DOHH2 (cell line): ENCODE data around the gene TBC1D4.

Experiments
- H3F3A ChIP-seq: fragments of 200-600 bp; sonication (generic), shearing (Covaris generic); 2 replicates; pipeline ENCODE4 v1.6.0; 2016; ENCODE audit warnings: antibody characterized with exemption, mild to moderate bottlenecking; ENCODE audit not compliant: control insufficient read depth, insufficient read depth
- H3K27ac ChIP-seq: fragments of 200-600 bp; sonication (generic); 2 replicates; pipeline ENCODE4 v1.5.1; 2014; ENCODE audit warnings: low read depth, mild to moderate bottlenecking, low read length, moderate library complexity
- H3K27me3 ChIP-seq: fragments of 200-600 bp; sonication (generic); 2 replicates; pipeline ENCODE4 v1.6.1; 2014; ENCODE audit warnings: mild to moderate bottlenecking, low read length, mixed read lengths; ENCODE audit not compliant: control insufficient read depth
- H3K36me3 ChIP-seq: fragments of 200-600 bp; sonication (generic); 2 replicates; pipeline ENCODE4 v1.6.1; 2014; ENCODE audit warnings: mild to moderate bottlenecking, low read length, moderate library complexity, mixed read lengths; ENCODE audit not compliant: control insufficient read depth
- H3K4me1 ChIP-seq: fragments of 200-600 bp; sonication (generic); 2 replicates; pipeline ENCODE4 v1.6.1; 2014; ENCODE audit warnings: mild to moderate bottlenecking, low read length, mixed read lengths; ENCODE audit not compliant: control insufficient read depth
- H3K4me2 ChIP-seq: fragments of 200-600 bp; sonication (generic); 2 replicates; pipeline ENCODE4 v1.6.0; 2014; ENCODE audit warnings: mild to moderate bottlenecking, low read length, moderate library complexity
- H3K4me3 ChIP-seq: fragments of 200-600 bp; sonication (generic); 2 replicates; pipeline ENCODE4 v1.5.1; 2014; ENCODE audit warnings: mild to moderate bottlenecking, low read length, mixed read lengths
- H3K79me2 ChIP-seq: fragments of 200-600 bp; sonication (generic); 2 replicates; pipeline ENCODE4 v1.6.1; 2014; ENCODE audit warnings: mild to moderate bottlenecking, low read length, mixed read lengths; ENCODE audit not compliant: control insufficient read depth
- H3K9me2 ChIP-seq: fragments of 200-600 bp; sonication (generic); replicated peaks from 2 replicates; pipeline ENCODE4 v1.6.1; 2014; ENCODE audit warnings: mild to moderate bottlenecking, low read length, mixed read lengths; ENCODE audit not compliant: control insufficient read depth
- H3K9me3 ChIP-seq: fragments of 200-600 bp; sonication (generic); 2 replicates; pipeline ENCODE4 v1.6.1; 2014; ENCODE audit warnings: antibody characterized with exemption, low read length, mixed read lengths; ENCODE audit not compliant: control insufficient read depth, insufficient read depth
- H4K20me1 ChIP-seq: fragments of 200-600 bp; sonication (generic); 2 replicates; pipeline ENCODE4 v1.6.0; 2014; ENCODE audit warnings: low read depth, mild to moderate bottlenecking, antibody characterized with exemption, low read length, moderate library complexity; ENCODE audit not compliant: control insufficient read depth, insufficient read depth
- EZH2phosphoT487 ChIP-seq: fragments of 200-600 bp; sonication (generic); IDR thresholded peaks from 2 replicates; pipeline ENCODE4 v1.6.1; 2017; ENCODE audit warnings: borderline replicate concordance, mild to moderate bottlenecking, antibody characterized with exemption, low read length, moderate library complexity, mixed read lengths
- TF ChIP-seq, protein P1 (sequence below): fragments of 200-600 bp; sonication (generic); IDR thresholded peaks from one replicate; pipeline ENCODE4 v1.5.1; 2014; ENCODE audit warnings: antibody characterized with exemption, mild to moderate bottlenecking, low read depth, low read length; ENCODE audit not compliant: poor library complexity, severe bottlenecking

TBC1D4 gene

DNA sequence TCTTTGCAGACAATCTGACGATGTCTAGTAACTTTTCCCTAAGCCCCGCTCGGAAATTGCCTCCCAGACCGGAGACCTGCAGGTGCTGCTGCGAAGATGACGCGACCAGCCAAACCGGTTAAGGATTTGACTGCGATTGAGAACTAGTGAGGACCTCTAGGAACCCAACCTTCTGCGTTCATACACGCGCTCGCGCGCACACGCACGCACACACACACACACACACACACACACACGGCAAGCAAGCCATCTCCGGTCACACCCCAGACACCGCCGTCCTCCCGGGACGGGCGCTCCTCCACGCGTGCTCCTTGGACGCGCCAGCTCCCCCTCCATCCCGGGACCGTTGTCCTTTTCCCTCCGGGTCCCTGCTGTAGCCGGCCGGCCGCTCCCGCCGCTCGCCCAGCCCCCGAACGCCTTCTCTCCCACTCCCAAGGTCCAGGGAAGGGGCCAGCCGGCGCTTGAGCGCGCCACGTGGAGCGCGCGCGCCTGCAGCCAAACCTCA, 1.2 kb downstream of the TBC1D4 start:
- Histone ChIP-seq H3K9me2 (no peaks in the 10 kb centered on the region), H3K4me2 (peak overlapping the region; percentile 62), H3K79me2 (peaks cover 73% of the 10 kb centered on the region), H3K27me3 (no peaks in the 10 kb centered on the region), H3K4me1 (peaks cover 46% of the 10 kb centered on the region), H4K20me1 (peaks cover 39% of the 10 kb centered on the region), H3K4me3 (peak overlapping the region; percentile 90), H3F3A (peaks cover 3% of the 10 kb centered on the region; the same call in 1 of the 2 replicates), H3K36me3 (peaks cover 53% of the 10 kb centered on the region), H3K9me3 (no peaks in the 10 kb centered on the region), H3K27ac (peak overlapping the region; percentile 85)
- no peak for TF ChIP-seq EZH2phosphoT487
- TF ChIP-seq, protein P1, sequence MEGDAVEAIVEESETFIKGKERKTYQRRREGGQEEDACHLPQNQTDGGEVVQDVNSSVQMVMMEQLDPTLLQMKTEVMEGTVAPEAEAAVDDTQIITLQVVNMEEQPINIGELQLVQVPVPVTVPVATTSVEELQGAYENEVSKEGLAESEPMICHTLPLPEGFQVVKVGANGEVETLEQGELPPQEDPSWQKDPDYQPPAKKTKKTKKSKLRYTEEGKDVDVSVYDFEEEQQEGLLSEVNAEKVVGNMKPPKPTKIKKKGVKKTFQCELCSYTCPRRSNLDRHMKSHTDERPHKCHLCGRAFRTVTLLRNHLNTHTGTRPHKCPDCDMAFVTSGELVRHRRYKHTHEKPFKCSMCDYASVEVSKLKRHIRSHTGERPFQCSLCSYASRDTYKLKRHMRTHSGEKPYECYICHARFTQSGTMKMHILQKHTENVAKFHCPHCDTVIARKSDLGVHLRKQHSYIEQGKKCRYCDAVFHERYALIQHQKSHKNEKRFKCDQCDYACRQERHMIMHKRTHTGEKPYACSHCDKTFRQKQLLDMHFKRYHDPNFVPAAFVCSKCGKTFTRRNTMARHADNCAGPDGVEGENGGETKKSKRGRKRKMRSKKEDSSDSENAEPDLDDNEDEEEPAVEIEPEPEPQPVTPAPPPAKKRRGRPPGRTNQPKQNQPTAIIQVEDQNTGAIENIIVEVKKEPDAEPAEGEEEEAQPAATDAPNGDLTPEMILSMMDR, result no peak

DNA sequence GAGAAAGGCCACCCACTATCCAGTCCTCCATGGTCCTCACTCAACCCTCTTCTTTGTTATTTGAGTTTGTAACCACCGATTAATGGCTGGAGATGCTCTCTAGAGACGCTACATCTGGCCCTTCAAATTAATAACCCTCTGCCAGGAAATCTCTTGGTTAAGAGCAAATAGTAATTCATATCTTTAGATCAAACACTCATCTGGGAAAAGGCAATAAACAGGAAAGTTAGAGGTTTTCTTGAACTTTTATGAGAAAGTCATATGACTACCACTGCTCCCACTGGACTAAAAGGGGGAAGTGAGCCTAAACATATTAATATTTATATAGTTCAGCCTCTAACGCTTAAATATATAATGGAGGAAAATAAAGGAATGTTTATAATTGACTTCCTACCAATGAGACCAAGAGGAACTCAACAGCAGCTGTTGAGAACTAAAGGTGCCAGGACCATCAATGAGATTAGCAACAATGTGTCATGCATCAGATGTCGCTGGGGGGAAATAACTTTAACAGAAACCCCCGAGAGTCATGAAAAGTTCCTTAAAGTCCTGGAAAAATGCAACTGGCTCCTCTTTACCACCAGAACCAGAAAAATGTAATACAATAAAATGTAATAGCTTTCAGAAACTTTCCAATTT, 2.7 kb downstream of the TBC1D4 start:
- TF ChIP-seq EZH2phosphoT487, result no peak
- TF ChIP-seq, protein P1, result no peak
- Histone ChIP-seq H3K27me3 (no peaks in the 10 kb centered on the region), H3K4me3 (peak overlapping the region; percentile 90), H3K79me2 (peaks cover 88% of the 10 kb centered on the region), H3K4me1 (peaks cover 55% of the 10 kb centered on the region), H3K9me3 (no peaks in the 10 kb centered on the region), H4K20me1 (peaks cover 42% of the 10 kb centered on the region), H3K4me2 (peak overlapping the region; percentile 62), H3K9me2 (no peaks in the 10 kb centered on the region), H3F3A (peaks cover 3% of the 10 kb centered on the region; the same call in 1 of the 2 replicates), H3K36me3 (peaks cover 62% of the 10 kb centered on the region), H3K27ac (no peak overlapping the region)

DNA sequence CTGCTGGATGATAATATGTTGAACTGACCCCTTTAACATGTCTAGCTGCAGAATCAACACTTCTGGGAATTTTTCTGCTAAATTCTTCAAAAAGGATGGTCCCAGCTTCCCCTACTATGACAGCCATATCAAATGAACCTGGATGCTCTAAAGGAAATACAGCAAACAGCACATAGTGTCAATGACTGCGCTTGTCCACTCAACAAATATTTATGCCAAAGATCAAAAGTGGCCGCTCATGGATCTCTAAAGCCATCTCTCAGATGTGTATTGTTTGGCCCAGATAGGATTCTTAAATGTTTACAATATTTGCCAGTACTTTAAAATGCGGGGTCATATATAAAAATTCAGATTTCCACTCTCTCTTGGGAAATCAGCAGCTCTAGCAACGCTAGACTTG, 3.3 kb downstream of the TBC1D4 start:
- H3K9me3 ChIP-seq, result no peaks in the 10 kb centered on the region
- H3F3A ChIP-seq, result peaks cover 3% of the 10 kb centered on the region; the same call in 1 of the 2 replicates
- H3K9me2 ChIP-seq, result no peaks in the 10 kb centered on the region
- peaks cover 62% of the 10 kb centered on the region for H3K36me3 ChIP-seq
- H3K27ac ChIP-seq, result no peak overlapping the region
- TF ChIP-seq, protein P1, result no peak
- no peak for TF ChIP-seq EZH2phosphoT487
- peaks cover 91% of the 10 kb centered on the region for H3K79me2 ChIP-seq
- peaks cover 59% of the 10 kb centered on the region for H3K4me1 ChIP-seq
- peak overlapping the region; percentile 62 for H3K4me2 ChIP-seq
- H4K20me1 ChIP-seq, result peaks cover 42% of the 10 kb centered on the region
- peak overlapping the region; percentile 90 for H3K4me3 ChIP-seq
- no peaks in the 10 kb centered on the region for H3K27me3 ChIP-seq
